ENCODE data around the gene RRM2.
A peak's percentile ranks its signal among the peaks of the same experiment; 100 is the strongest.

RRM2 gene

DNA sequence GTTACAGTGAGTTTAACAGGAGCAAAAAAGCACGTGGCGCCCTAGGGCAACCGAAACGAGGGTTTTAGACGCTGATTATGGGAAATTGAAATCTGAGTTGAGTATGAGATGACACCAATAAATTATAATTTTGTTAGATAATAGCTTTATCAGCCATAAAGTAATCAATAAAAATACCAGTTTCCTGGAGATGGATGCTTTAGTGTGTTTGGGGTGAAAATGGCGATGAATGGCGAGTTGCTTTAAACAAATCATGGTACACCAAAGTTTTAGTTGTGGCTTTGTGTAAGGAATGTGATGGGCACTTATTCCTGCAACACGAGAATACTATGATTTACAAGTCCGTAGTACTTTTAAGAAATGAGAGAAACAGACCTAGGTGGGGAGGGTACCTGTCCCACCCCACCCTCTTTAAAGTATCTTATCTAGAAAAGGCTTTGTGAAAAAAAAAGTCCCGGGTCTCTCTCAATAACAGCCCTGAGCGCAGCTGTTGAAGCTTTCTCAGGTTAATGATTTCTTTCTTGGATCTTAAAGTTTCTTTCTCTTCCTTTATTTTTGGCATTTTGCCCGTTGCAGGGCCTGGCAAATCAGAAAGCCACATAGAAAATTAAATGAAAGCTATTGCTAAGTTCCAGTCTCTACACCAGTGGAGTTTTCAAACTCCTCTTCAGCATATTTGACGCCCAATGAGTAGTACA is 1.5 kb upstream of the RRM2 start:
- TF ChIP-seq, protein P1, sequence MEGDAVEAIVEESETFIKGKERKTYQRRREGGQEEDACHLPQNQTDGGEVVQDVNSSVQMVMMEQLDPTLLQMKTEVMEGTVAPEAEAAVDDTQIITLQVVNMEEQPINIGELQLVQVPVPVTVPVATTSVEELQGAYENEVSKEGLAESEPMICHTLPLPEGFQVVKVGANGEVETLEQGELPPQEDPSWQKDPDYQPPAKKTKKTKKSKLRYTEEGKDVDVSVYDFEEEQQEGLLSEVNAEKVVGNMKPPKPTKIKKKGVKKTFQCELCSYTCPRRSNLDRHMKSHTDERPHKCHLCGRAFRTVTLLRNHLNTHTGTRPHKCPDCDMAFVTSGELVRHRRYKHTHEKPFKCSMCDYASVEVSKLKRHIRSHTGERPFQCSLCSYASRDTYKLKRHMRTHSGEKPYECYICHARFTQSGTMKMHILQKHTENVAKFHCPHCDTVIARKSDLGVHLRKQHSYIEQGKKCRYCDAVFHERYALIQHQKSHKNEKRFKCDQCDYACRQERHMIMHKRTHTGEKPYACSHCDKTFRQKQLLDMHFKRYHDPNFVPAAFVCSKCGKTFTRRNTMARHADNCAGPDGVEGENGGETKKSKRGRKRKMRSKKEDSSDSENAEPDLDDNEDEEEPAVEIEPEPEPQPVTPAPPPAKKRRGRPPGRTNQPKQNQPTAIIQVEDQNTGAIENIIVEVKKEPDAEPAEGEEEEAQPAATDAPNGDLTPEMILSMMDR (conservative IDR thresholded peaks at IDR 0.05; ENCODE audit: low read depth, low read length) = no peak
- DNase-seq (ENCODE audit: low read depth) = no peak
- peak overlapping the region; percentile 74 for H3K4me3 ChIP-seq (ENCODE audit: low read length)

DNA sequence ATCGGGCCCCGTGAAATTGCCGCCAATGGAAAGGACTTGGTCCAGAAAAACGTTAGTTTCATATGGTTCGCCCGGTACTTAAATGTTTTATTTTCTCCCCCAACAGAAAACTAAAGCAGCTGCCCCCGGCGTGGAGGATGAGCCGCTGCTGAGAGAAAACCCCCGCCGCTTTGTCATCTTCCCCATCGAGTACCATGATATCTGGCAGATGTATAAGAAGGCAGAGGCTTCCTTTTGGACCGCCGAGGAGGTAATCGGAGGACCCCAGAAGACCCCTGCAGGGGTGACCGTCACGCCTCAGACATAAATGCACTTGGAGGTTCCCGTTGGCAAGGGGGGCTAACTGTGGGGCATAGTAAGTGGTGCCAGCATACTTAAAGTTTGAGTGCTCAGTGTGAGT is 742 bp downstream of the RRM2 start:
- no peak for DNase-seq (ENCODE audit: low read depth)
- peak overlapping the region; percentile 74 for H3K4me3 ChIP-seq (ENCODE audit: low read length)
- TF ChIP-seq, protein P1 (conservative IDR thresholded peaks at IDR 0.05; ENCODE audit: low read depth, low read length) = no peak

DNA sequence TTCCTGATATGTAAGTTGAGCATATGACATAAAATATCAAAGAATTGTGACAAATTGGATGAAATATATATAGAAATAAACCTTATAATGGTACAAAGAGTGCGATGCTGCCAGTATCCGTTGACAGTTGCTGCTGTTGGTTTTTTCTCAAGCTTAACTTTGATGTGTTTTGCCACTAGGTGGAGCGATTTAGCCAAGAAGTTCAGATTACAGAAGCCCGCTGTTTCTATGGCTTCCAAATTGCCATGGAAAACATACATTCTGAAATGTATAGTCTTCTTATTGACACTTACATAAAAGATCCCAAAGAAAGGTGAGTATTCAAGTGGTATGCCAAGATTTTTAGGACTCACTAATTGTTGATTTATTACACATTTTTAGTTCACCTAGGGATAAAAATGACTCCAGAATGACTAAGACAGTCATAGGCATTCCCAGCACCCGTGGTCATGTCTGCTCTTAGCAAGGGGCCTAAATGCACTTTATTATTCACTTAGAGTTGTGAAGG is 2.1 kb downstream of the RRM2 start:
- peak overlapping the region; percentile 74 for H3K4me3 ChIP-seq (ENCODE audit: low read length)
- no peak for DNase-seq (ENCODE audit: low read depth)
- TF ChIP-seq, protein P1 (conservative IDR thresholded peaks at IDR 0.05; ENCODE audit: low read depth, low read length) = peak; percentile 65

DNA sequence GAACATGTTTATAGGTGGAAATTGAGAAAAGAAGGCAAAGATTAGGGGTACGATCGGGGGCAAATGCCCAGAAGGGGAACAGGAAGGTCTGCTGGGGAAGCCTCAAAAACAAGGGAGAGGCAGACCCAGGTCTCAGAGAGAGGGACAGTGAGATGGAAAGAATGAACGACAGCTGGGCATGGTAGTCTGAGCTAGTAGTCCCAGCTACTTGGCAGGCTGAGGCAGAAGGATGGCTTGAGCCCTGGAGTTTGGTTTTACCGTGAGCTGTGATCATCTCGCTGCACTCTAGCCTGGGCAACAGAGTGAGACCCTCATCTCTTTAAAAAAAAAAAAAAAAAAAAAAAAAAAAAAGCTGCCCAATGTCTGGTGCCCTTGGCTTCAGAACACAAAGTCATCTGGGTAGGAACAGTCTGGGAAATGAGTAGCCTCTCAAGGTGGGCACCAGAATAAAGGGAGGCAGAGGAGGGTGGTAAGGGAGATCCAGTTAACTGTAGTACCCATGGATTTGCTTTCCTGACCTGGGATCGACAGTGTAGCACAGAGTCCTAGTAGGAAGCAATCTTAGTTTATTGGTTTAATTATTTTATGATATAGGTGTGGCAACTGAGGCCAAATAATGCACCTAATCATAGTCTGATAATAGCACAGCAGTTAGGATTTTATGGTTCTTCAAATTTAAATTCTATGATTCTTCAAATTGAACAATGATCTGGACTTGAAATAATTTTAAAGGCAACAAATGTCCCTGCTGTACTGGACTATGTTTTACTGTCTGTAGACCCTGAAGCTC is 3.5 kb downstream of the RRM2 start:
- no peak for DNase-seq (ENCODE audit: low read depth)
- H3K4me3 ChIP-seq (ENCODE audit: low read length) = no peak overlapping the region
- TF ChIP-seq, protein P1 (conservative IDR thresholded peaks at IDR 0.05; ENCODE audit: low read depth, low read length) = no peak

DNA sequence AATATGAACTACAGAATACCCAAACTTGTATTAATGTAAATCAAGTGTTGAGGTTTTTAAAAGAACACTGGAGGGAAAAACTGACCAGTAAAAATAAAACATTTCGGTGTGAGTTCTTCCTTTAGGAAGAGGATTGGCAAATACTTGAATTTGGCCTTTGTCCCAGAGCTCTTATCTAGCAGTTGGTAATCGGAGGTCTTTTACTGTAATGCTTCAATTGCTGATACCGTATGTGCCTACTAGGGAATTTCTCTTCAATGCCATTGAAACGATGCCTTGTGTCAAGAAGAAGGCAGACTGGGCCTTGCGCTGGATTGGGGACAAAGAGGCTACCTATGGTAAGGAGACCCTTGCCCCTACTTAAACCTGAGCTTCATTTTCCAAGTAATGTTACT is 4.1 kb downstream of the RRM2 start:
- DNase-seq (ENCODE audit: low read depth) = no peak
- TF ChIP-seq, protein P1 (conservative IDR thresholded peaks at IDR 0.05; ENCODE audit: low read depth, low read length) = no peak
- H3K4me3 ChIP-seq (ENCODE audit: low read length) = no peak overlapping the region

DNA sequence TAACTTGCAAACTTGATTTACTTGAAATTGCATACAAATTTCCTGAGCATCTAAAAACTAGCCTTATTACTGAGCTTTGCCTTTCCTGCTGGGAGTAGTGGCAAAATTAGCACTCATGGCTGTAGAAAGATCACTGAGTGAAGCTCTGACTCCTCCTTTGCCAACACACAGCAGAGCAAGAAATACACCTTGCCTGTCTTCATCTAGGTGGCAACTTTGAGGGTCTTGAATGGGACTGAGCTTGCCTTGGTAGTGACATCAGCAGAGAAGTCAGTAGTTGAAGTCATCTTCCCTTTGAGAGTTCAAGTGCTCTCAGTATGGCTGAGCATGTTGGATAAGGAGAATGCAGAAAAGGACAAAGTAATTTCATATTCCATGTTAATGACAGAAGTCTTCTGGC is 5.9 kb downstream of the RRM2 start:
- DNase-seq (ENCODE audit: low read depth) = no peak
- TF ChIP-seq, protein P1 (conservative IDR thresholded peaks at IDR 0.05; ENCODE audit: low read depth, low read length) = no peak
- H3K4me3 ChIP-seq (ENCODE audit: low read length) = no peak overlapping the region
